BLaER1 (cell line): ENCODE results near the gene LRMDA.
A peak's percentile ranks its signal among the peaks of the same experiment; 100 is the strongest.

Experiments used
- H3K27ac ChIP-seq: shearing (Covaris generic); formaldehyde crosslinking; 2 replicates; pipeline ENCODE4 v1.8.1; 2022
- H3K27me3 ChIP-seq: shearing (Covaris generic); formaldehyde crosslinking; 2 replicates; pipeline ENCODE4 v1.8.1; 2022
- H3K36me3 ChIP-seq: shearing (Covaris generic); formaldehyde crosslinking; 2 replicates; pipeline ENCODE4 v1.8.1; 2022
- H3K4me1 ChIP-seq: shearing (Covaris generic); formaldehyde crosslinking; 2 replicates; pipeline ENCODE4 v1.8.1; 2022
- H3K4me2 ChIP-seq: shearing (Covaris generic); formaldehyde crosslinking; 2 replicates; pipeline ENCODE4 v1.8.1; 2022
- H3K4me3 ChIP-seq: shearing (Covaris generic); formaldehyde crosslinking; 2 replicates; pipeline ENCODE4 v1.8.1; 2022
- H3K9ac ChIP-seq: shearing (Covaris generic); formaldehyde crosslinking; 2 replicates; pipeline ENCODE4 v1.8.1; 2022
- H3K9me3 ChIP-seq: shearing (Covaris generic); formaldehyde crosslinking; 2 replicates; pipeline ENCODE4 v1.8.1; 2022
- H4K20me1 ChIP-seq: shearing (Covaris generic); formaldehyde crosslinking; 2 replicates; pipeline ENCODE4 v1.8.1; 2022
- Cebpa-rat ChIP-seq: shearing (Covaris generic); IDR thresholded peaks from 2 replicates; pipeline ENCODE4 v1.8.1; 2022

The LRMDA gene

DNA sequence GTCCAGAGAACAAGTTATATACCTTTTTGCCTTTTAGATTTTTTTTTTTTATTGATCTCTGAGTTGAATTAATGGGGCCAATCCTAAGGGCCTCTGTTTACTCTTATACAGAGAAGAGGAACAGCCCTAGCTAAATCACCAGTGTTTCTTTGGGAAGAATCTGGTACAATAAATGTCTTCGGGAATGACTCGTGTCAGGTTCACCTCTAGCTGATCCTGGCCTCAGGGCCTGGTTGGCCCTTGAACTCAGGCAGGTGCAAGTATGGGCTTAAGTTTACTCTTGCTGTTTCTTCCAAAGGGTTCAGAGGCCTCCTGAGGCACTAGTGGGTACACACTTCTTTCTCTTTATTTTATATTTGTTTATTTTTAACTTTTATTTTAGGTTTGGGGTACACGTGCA is 71.0 kb downstream of the LRMDA start:
- no peaks in the 10 kb centered on the region for H3K36me3 ChIP-seq
- H3K4me2 ChIP-seq: no peak overlapping the region
- H3K4me3 ChIP-seq: no peak overlapping the region
- H3K27me3 ChIP-seq: no peaks in the 10 kb centered on the region
- no peak overlapping the region for H3K9ac ChIP-seq
- H4K20me1 ChIP-seq: no peaks in the 10 kb centered on the region
- H3K4me1 ChIP-seq: peaks cover 23% of the 10 kb centered on the region
- no peak overlapping the region for H3K27ac ChIP-seq
- TF ChIP-seq Cebpa-rat: no peak
- H3K9me3 ChIP-seq: 0 out of 2 replicates have a peak, but pooled peaks cover 5% of the 10 kb centered on the region

DNA sequence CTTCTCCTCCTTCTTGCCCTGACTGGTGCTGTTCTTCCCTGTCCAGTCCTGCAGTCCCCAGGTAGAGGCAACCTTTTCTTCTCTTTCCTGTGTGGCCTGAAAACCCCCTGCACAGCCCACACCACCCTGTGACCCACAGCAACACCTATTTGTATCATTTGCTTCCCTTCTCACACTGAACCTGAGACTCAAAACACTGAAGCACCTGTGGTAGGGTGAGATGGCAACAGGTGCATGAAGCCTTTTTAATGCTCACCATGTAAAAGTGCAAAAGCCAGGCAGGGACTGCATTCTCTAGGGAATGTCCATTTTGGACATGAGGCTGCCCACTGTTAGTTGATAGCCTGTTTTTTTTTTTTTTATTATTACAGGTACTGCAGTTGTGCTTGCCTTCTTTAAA is 71.4 kb downstream of the LRMDA start:
- Histone ChIP-seq H3K27ac (no peak overlapping the region), H3K4me3 (no peak overlapping the region), H3K4me1 (peaks cover 27% of the 10 kb centered on the region), H3K9ac (no peak overlapping the region), H3K9me3 (0 out of 2 replicates have a peak, but pooled peaks cover 5% of the 10 kb centered on the region), H3K27me3 (no peaks in the 10 kb centered on the region), H3K36me3 (no peaks in the 10 kb centered on the region), H3K4me2 (no peak overlapping the region), H4K20me1 (no peaks in the 10 kb centered on the region)
- no peak for TF ChIP-seq Cebpa-rat

DNA sequence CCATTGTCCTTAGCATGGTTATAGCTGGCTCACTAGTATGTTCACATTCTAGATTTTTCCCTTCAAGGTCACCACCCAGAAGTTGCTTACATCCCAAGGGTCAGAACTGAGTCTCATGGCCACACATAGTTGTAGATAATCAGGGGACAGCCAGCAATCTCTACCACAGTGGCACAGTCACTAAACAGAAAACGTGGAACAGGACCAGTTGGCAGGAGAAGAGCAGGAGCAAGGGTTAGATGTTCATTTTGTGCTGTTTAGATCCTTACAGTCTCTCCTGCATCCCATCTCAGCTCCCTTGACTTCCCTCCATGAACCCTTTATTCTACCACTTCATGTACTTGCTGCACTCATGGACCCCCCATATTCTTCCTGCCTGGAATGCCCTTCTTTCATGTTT is 73.9 kb downstream of the LRMDA start:
- Histone ChIP-seq H3K9me3 (0 out of 2 replicates have a peak, but pooled peaks cover 5% of the 10 kb centered on the region), H3K27me3 (no peaks in the 10 kb centered on the region), H3K27ac (no peak overlapping the region), H3K4me3 (no peak overlapping the region), H3K4me1 (peaks cover 30% of the 10 kb centered on the region), H3K4me2 (peak overlapping the region; percentile 77), H4K20me1 (no peaks in the 10 kb centered on the region), H3K9ac (no peak overlapping the region), H3K36me3 (no peaks in the 10 kb centered on the region)
- TF ChIP-seq Cebpa-rat: no peak

DNA sequence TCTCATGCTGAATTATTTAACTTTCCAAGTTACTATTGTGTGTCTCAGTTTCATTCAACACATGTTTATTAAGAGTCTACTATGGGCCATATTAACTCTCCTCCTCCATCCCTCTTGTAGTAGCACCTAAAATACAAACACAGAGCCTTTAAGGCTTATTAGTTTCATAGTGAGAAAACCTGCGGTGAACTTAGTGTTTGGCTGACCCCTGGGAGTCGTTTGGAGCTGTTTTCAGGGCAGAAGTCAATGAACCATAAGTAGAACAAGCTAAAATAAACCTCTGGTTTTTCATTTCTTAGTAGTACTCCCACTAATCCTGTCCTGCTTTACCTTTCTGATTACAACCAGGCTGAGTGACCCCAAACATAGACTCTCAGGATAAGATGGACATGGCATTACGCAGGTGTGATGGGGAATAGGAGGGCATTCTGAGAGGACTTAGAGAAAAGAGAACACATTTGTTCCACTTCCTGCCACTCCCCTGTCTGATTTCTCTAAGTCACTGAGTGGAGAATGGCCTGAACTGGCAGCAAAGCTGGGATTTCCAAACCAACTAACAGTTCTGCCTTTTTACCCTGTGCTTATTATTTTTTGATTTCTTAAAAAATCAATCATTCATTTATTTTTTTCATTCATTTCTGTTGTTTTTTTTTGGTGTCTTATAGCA is 74.5 kb downstream of the LRMDA start:
- Histone ChIP-seq H4K20me1 (no peaks in the 10 kb centered on the region), H3K4me1 (peaks cover 30% of the 10 kb centered on the region), H3K4me2 (peak overlapping the region; percentile 77), H3K36me3 (no peaks in the 10 kb centered on the region), H3K9me3 (no peaks in the 10 kb centered on the region), H3K9ac (no peak overlapping the region), H3K27ac (no peak overlapping the region), H3K27me3 (no peaks in the 10 kb centered on the region), H3K4me3 (no peak overlapping the region)
- TF ChIP-seq Cebpa-rat: no peak

DNA sequence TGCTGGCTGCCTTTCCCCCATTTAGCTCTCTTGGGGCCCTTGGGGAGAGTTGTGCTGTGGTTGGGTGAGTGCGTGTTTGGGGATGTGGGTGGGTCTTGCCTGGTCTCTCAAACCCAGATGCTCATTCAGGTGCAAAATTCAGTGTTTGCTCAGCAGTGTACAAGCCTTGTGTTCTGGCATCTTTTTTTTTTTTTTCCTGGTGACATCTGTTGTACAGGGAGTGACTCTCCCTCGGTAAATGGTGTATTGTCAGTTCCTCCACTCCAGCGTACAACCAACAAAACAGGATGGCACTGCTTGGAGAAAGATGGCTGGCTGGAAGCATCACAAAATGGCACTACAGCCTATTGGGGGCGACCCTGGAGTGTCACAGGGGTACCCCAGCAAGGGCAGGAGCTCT is 75.5 kb downstream of the LRMDA start:
- H3K27me3 ChIP-seq: no peaks in the 10 kb centered on the region
- H3K27ac ChIP-seq: no peak overlapping the region
- H3K4me3 ChIP-seq: no peak overlapping the region
- no peak overlapping the region for H3K9ac ChIP-seq
- H3K9me3 ChIP-seq: no peaks in the 10 kb centered on the region
- no peaks in the 10 kb centered on the region for H3K36me3 ChIP-seq
- TF ChIP-seq Cebpa-rat: no peak
- H3K4me2 ChIP-seq: peak overlapping the region; percentile 77
- peaks cover 30% of the 10 kb centered on the region for H3K4me1 ChIP-seq
- H4K20me1 ChIP-seq: no peaks in the 10 kb centered on the region

DNA sequence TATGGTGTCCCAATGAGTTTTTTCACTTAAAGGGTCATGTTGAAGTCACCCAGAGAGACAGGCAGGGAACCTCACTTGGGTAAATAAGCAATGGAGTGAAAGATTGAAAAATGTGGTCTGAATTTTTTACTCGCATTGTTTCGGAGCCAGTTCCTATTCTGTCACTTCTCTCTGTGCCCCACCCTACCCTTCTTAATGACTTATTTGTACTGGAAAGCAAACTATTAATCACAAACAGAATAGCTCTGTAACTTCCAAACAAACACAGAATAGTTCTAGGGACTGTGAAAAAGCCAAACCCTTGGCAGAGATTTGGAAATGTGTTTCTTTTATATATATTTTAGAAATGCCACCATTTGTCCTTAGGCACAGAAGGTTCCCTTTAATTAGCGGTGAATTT is 76.0 kb downstream of the LRMDA start:
- H3K27me3 ChIP-seq: no peaks in the 10 kb centered on the region
- H3K4me3 ChIP-seq: no peak overlapping the region
- H3K4me2 ChIP-seq: peak overlapping the region; percentile 77
- H3K27ac ChIP-seq: no peak overlapping the region
- H3K36me3 ChIP-seq: no peaks in the 10 kb centered on the region
- H3K9ac ChIP-seq: no peak overlapping the region
- no peaks in the 10 kb centered on the region for H4K20me1 ChIP-seq
- H3K4me1 ChIP-seq: peaks cover 30% of the 10 kb centered on the region
- TF ChIP-seq Cebpa-rat: no peak
- H3K9me3 ChIP-seq: no peaks in the 10 kb centered on the region

DNA sequence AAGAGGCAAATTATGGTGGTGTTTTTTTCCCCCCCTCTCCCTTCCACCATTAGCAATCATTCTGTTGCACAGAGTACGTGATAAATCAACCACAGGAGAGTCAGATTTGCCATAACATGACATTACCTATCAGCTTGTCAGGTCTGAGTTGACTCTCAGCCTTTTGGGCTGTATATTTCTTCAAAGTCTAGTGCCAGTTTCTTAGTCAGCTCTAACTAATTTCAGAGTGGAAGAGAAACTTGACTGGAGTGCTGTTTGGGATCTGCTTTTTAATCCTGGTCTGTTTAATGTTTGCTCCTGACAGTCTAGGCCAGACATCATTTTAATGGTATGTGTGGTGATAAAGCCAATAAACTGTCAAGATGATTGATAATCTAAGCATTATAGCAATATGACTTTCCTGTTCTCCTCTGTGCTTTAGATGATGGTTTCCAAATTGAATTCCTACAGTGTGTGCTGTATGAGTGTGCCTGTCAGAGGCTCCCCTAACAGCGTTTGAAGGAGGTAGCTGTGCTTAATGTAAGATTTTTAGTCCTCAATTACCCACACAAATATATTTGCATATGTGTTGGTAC is 76.9 kb downstream of the LRMDA start:
- Histone ChIP-seq H3K4me1 (peaks cover 30% of the 10 kb centered on the region), H3K9ac (no peak overlapping the region), H3K36me3 (no peaks in the 10 kb centered on the region), H4K20me1 (no peaks in the 10 kb centered on the region), H3K27ac (no peak overlapping the region), H3K9me3 (no peaks in the 10 kb centered on the region), H3K27me3 (no peaks in the 10 kb centered on the region), H3K4me3 (no peak overlapping the region), H3K4me2 (no peak overlapping the region)
- no peak for TF ChIP-seq Cebpa-rat

DNA sequence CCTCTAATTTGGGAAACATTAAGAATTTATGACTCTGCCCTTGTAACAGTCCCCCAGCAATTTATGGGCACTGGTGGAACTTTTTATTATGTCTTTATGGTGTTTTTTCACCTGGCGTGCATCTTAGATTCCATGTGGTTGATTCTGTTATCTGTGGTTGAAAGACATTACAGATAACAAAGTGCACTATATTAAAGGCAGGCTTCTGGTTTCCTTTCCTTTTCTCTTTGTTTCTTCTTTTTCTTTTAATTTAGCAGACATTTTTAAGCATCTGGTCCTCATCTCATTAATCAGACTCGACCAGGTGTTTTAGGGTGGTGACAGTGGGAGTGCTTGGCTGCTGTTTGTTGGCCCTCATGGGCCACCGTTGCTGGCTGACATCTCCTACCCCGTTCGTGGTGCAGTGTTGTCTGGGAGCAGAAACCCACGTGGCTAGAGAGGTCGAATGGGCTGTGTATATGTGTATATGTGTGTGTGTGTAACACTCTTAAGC is 77.4 kb downstream of the LRMDA start:
- H3K9ac ChIP-seq: no peak overlapping the region
- H3K27ac ChIP-seq: no peak overlapping the region
- H3K36me3 ChIP-seq: no peaks in the 10 kb centered on the region
- H3K9me3 ChIP-seq: no peaks in the 10 kb centered on the region
- H3K27me3 ChIP-seq: no peaks in the 10 kb centered on the region
- no peaks in the 10 kb centered on the region for H4K20me1 ChIP-seq
- TF ChIP-seq Cebpa-rat: no peak
- H3K4me3 ChIP-seq: no peak overlapping the region
- H3K4me2 ChIP-seq: no peak overlapping the region
- peaks cover 30% of the 10 kb centered on the region for H3K4me1 ChIP-seq

DNA sequence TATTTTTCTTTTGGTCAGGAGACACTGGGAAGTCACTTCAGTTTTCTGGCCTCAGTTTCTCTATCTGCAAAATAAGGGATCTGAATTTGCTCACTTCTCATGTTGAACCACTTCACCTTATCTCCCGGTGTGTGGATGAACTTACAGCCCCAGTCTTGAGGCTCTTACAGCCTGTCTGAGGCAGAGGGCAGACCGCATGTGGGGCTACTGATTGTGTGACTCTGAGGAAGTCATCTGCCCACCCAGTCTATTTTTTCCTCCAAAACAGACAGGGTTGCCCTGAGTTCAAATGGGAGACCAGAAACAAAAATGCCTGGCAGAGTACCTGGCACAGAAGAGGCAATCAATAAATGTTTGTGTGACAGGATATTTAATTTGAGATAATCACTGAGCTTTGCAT is 78.3 kb downstream of the LRMDA start:
- peaks cover 6% of the 10 kb centered on the region; the same call in 1 of the 2 replicates for H3K9me3 ChIP-seq
- no peak overlapping the region for H3K27ac ChIP-seq
- TF ChIP-seq Cebpa-rat: no peak
- no peaks in the 10 kb centered on the region for H4K20me1 ChIP-seq
- no peaks in the 10 kb centered on the region for H3K36me3 ChIP-seq
- H3K4me1 ChIP-seq: peaks cover 30% of the 10 kb centered on the region
- no peak overlapping the region for H3K9ac ChIP-seq
- H3K27me3 ChIP-seq: no peaks in the 10 kb centered on the region
- no peak overlapping the region for H3K4me2 ChIP-seq
- no peak overlapping the region for H3K4me3 ChIP-seq

DNA sequence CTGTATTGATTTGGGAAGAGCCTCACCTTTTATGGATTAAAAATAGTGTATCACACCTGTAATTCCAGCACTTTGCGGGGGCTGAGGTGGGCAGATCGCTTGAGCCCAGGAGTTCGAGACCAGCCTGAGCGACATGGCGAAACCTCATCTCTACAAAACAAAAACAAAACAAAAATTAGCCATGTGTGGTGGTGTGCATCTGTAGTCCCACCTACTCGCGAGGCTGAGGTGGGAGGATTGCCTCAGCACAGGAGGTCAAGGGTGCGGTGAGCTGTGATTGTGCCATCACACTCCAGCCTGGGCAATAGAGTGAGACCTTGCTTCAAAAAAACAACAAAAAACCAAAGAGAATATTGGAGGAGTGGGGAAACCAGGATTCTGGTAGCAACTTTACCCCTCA is 79.6 kb downstream of the LRMDA start:
- Histone ChIP-seq H3K4me3 (no peak overlapping the region), H3K9ac (no peak overlapping the region), H3K4me2 (no peak overlapping the region), H3K27me3 (no peaks in the 10 kb centered on the region), H4K20me1 (no peaks in the 10 kb centered on the region), H3K4me1 (peaks cover 21% of the 10 kb centered on the region), H3K27ac (no peak overlapping the region), H3K9me3 (peaks cover 18% of the 10 kb centered on the region), H3K36me3 (no peaks in the 10 kb centered on the region)
- TF ChIP-seq Cebpa-rat: no peak
